SU-DHL-6 (cell line): ENCODE measurements around the gene KLF13.

ENCODE experiments used
- H2AFZ ChIP-seq: fragments of 200-600 bp; sonication (generic); 2 replicates; pipeline ENCODE4 v1.6.1; 2014; ENCODE audit warnings: low read depth, mild to moderate bottlenecking, moderate library complexity, mixed read lengths, antibody characterized with exemption, low read length; ENCODE audit not compliant: severe bottlenecking
- H3F3A ChIP-seq: fragments of 200-600 bp; shearing (Covaris generic); 2 replicates; pipeline ENCODE4 v1.6.0; 2016; ENCODE audit warnings: antibody characterized with exemption, mild to moderate bottlenecking; ENCODE audit not compliant: insufficient read depth
- H3K27ac ChIP-seq: fragments of 200-600 bp; sonication (generic); 2 replicates; pipeline ENCODE4 v1.5.1; 2016; ENCODE audit warnings: low read depth, mild to moderate bottlenecking, low read length, moderate library complexity, mixed read lengths
- H3K27me3 ChIP-seq: fragments of 200-600 bp; sonication (generic), shearing (Covaris generic); 2 replicates; pipeline ENCODE4 v1.6.0; 2014; ENCODE audit warnings: mild to moderate bottlenecking, low read length
- H3K36me3 ChIP-seq: fragments of 200-600 bp; sonication (generic); 2 replicates; pipeline ENCODE4 v1.6.1; 2014; ENCODE audit warnings: mild to moderate bottlenecking, low read length, mixed read lengths
- H3K4me2 ChIP-seq: fragments of 300-600, 200-600 bp; shearing (Covaris generic), sonication (generic); 2 replicates; pipeline ENCODE4 v1.6.0; 2014; ENCODE audit warnings: low read length, low read depth, mild to moderate bottlenecking; ENCODE audit not compliant: poor library complexity, severe bottlenecking
- H3K4me3 ChIP-seq: fragments of 200-600 bp; sonication (generic); 2 replicates; pipeline ENCODE4 v1.5.1; 2014; ENCODE audit warnings: antibody characterized with exemption, low read length, mild to moderate bottlenecking, mixed read lengths; ENCODE audit not compliant: insufficient read depth, poor library complexity, severe bottlenecking
- H3K79me2 ChIP-seq: fragments of 200-600 bp; sonication (generic); 2 replicates; pipeline ENCODE4 v1.6.1; 2014; ENCODE audit warnings: mild to moderate bottlenecking, low read length, moderate library complexity; ENCODE audit not compliant: insufficient read depth
- H3K9ac ChIP-seq: fragments of 200-600 bp; sonication (generic); 2 replicates; pipeline ENCODE4 v1.7.0; 2014; ENCODE audit warnings: mild to moderate bottlenecking, low read length
- H3K9me2 ChIP-seq: fragments of 200-600 bp; sonication (generic); replicated peaks from 2 replicates; pipeline ENCODE4 v1.6.1; 2014; ENCODE audit warnings: low read length; ENCODE audit not compliant: insufficient read depth
- H3K9me3 ChIP-seq: fragments of 200-600 bp; sonication (generic); 2 replicates; pipeline ENCODE4 v1.6.1; 2014; ENCODE audit warnings: low read length, mixed read lengths; ENCODE audit not compliant: insufficient read depth
- H4K20me1 ChIP-seq: fragments of 200-600 bp; sonication (generic); 2 replicates; pipeline ENCODE4 v1.6.1; 2014; ENCODE audit warnings: low read depth, mild to moderate bottlenecking, antibody characterized with exemption, low read length, moderate library complexity, mixed read lengths
- EZH2phosphoT487 ChIP-seq: fragments of 200-600 bp; sonication (generic), shearing (Covaris generic); conservative IDR thresholded peaks from 2 replicates; pipeline ENCODE4 v1.6.1; 2018; ENCODE audit warnings: mild to moderate bottlenecking, antibody characterized with exemption, low read length, moderate library complexity, mixed read lengths
- TF ChIP-seq, protein P1 (sequence below): fragments of 200-600 bp; sonication (generic); IDR thresholded peaks from one replicate; pipeline ENCODE4 v1.5.1; 2017; ENCODE audit warnings: antibody characterized with exemption, mild to moderate bottlenecking, low read length, moderate library complexity; ENCODE audit not compliant: insufficient read depth, poor library complexity, severe bottlenecking

The KLF13 gene

DNA sequence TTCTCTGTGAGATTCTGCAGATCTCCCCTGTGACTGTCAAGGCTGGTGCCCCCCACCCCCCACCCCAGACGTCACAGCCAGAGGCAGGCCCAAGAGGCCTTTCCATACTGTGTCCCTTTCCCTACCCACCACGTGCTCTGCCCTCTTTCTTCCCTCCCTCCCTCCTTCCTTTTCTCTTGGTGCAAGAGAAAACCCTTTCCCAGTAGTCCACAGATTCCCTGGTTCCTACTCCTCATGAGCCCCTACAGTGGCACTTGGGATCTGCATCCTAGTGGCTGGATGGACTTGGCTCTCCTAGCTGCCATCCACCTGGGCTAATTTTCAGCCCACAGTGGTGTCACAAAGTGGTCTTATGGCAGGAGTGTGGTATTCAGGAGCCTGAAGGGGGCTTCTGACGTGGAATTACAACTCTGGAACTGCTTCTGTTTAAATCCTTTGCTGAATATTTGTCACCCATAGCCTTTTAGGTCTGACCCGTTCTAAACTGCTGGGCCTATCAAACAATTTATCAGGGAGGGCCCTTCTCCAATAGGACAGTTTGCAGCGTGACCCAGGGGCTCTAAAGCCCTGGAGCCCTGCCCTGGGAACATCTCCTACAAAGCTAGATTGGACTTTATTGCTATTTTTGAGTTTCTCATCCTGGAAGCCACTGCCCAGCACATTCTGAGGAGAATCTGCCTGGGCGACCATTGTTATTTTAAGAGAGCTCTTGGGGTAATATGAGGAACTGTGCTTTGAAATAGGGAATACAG lies 35.3 kb downstream of the KLF13 start:
- Histone ChIP-seq H3K27me3 (no peaks in the 10 kb centered on the region), H3F3A (peaks cover 10% of the 10 kb centered on the region; the same call in 1 of the 2 replicates), H3K9me3 (no peaks in the 10 kb centered on the region), H3K4me2 (peak overlapping the region; percentile 53), H2AFZ (no peak overlapping the region), H3K9ac (peak overlapping the region; percentile 28; the same call in 1 of the 2 replicates), H3K9me2 (no peaks in the 10 kb centered on the region), H3K36me3 (no peaks in the 10 kb centered on the region), H4K20me1 (no peaks in the 10 kb centered on the region), H3K79me2 (peaks cover 39% of the 10 kb centered on the region), H3K27ac (peak overlapping the region; percentile 88), H3K4me3 (no peak overlapping the region)
- no peak for TF ChIP-seq EZH2phosphoT487
- TF ChIP-seq, protein P1, sequence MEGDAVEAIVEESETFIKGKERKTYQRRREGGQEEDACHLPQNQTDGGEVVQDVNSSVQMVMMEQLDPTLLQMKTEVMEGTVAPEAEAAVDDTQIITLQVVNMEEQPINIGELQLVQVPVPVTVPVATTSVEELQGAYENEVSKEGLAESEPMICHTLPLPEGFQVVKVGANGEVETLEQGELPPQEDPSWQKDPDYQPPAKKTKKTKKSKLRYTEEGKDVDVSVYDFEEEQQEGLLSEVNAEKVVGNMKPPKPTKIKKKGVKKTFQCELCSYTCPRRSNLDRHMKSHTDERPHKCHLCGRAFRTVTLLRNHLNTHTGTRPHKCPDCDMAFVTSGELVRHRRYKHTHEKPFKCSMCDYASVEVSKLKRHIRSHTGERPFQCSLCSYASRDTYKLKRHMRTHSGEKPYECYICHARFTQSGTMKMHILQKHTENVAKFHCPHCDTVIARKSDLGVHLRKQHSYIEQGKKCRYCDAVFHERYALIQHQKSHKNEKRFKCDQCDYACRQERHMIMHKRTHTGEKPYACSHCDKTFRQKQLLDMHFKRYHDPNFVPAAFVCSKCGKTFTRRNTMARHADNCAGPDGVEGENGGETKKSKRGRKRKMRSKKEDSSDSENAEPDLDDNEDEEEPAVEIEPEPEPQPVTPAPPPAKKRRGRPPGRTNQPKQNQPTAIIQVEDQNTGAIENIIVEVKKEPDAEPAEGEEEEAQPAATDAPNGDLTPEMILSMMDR: no peak

DNA sequence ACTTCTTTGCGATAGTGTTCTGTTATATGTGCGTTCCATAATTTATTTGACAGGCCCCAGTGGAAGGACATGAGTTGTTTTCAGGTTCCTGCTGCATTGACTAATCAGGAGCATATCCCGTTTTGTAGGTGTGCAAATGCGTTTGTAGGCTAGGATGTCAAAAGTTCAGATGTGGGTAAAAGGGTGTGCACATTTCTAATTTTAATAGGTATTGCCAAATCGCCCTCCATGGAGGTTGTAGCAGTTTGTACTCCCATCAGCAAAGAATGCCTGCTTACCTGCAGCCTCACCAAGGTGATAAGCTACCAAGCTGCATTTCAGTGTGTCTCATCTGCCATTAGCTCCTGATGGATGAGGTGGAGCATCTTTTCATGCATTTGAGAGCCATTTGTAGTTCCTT lies 36.3 kb downstream of the KLF13 start:
- H3K27me3 ChIP-seq: no peaks in the 10 kb centered on the region
- no peak overlapping the region for H2AFZ ChIP-seq
- no peaks in the 10 kb centered on the region for H3K36me3 ChIP-seq
- no peak overlapping the region for H3K27ac ChIP-seq
- peaks cover 10% of the 10 kb centered on the region; the same call in 1 of the 2 replicates for H3F3A ChIP-seq
- no peaks in the 10 kb centered on the region for H3K9me3 ChIP-seq
- no peak overlapping the region for H3K9ac ChIP-seq
- TF ChIP-seq, protein P1: no peak
- TF ChIP-seq EZH2phosphoT487: no peak
- peaks cover 39% of the 10 kb centered on the region for H3K79me2 ChIP-seq
- H4K20me1 ChIP-seq: no peaks in the 10 kb centered on the region
- H3K9me2 ChIP-seq: no peaks in the 10 kb centered on the region
- no peak overlapping the region for H3K4me3 ChIP-seq
- no peak overlapping the region for H3K4me2 ChIP-seq

DNA sequence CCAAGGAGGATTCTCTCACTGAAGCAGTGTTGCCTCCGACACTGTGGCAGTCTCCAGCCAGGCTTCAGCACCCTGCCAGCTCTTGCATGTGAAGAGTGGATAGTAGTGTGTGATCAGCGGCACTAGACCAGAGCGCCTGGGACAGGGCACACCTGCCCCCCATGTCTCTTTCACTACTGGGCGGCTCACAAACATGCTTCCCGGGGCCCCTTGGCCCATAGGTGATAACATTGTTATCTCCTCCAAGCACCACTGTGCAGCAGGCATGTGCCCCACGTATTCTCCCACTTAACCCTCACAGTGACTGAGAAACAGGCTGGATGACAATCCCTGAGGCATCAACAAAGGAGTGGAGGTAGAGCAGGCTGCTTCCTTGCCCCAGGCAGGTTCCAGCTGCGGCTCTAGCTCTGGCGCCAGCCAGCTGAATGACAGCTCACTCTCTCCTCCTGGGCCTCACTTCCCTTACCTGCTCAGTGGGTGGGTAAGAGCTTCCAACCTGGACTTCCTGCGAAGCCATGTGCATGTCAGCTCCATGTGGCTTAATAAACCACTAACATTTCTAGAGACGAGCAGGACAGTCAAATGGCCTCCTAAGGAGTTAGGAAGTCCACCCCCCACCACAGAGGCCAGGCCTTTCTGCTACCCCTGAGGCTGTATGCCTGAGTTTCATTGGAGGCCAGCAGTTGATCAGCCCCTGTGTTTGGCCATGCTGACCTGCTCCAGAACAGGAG lies 37.8 kb downstream of the KLF13 start:
- H3K27me3 ChIP-seq: no peaks in the 10 kb centered on the region
- H3K9me2 ChIP-seq: no peaks in the 10 kb centered on the region
- no peak for TF ChIP-seq EZH2phosphoT487
- TF ChIP-seq, protein P1: no peak
- H2AFZ ChIP-seq: no peak overlapping the region
- H3K27ac ChIP-seq: no peak overlapping the region
- H3K4me3 ChIP-seq: no peak overlapping the region
- H3K9me3 ChIP-seq: no peaks in the 10 kb centered on the region
- H3K79me2 ChIP-seq: peaks cover 37% of the 10 kb centered on the region
- no peak overlapping the region for H3K9ac ChIP-seq
- peaks cover 10% of the 10 kb centered on the region; the same call in 1 of the 2 replicates for H3F3A ChIP-seq
- H3K4me2 ChIP-seq: no peak overlapping the region
- H3K36me3 ChIP-seq: no peaks in the 10 kb centered on the region
- H4K20me1 ChIP-seq: 0 out of 2 replicates have a peak, but pooled peaks cover 7% of the 10 kb centered on the region
